ENCODE data around the gene ERCC6L2. TPM values are rescaled to one million over a fixed set of nuclear protein-coding genes. Genes with fewer than 3 reads are reported as not detected.

Gene ERCC6L2
- total RNA-seq, 2 donors from 2014 or later, result 37.7 to 44.2 TPM

- Histone ChIP-seq H3K9ac (ENCODE audit: extremely low read depth, low read length, poor library complexity, severe bottlenecking) (no peak overlapping the region), H3K27me3 (ENCODE audit: control insufficient read depth, insufficient read depth, low read length, poor library complexity, severe bottlenecking) (no peaks in the 10 kb centered on the region), H3K27ac (ENCODE audit: low read depth, low read length) (no peak overlapping the region), H3K36me3 (ENCODE audit: control insufficient read depth, insufficient read depth, low read length) (no peaks in the 10 kb centered on the region), H3K9me3 (ENCODE audit: control insufficient read depth, low read length) (no peaks in the 10 kb centered on the region), H3K4me1 (ENCODE audit: control insufficient read depth, insufficient read depth, low read length) (no peaks in the 10 kb centered on the region), H3K4me3 (ENCODE audit: low read length) (no peak overlapping the region)
- Mint-ChIP-seq H3K36me3 (ENCODE audit: low read depth) (no peaks in the 10 kb centered on the region), H3K4me3 (no peak overlapping the region), H3K9me3 (no peaks in the 10 kb centered on the region), H3K4me1 (peaks cover 8% of the 10 kb centered on the region), H3K27me3 (ENCODE audit: insufficient read depth) (peaks cover 2% of the 10 kb centered on the region), H3K27ac (no peak overlapping the region)
- whole genome bisulfite sequencing, 2 experiments (ENCODE audit: insufficient coverage in 1 of 2, insufficient read length in 1 of 2), result 95% methylated on average over 2 to 3 of the region's 3 CpGs
- no peak for DNase-seq
- TF ChIP-seq CTCF (conservative IDR thresholded peaks at IDR 0.05), result no peak
These were observed 44.7 kb upstream of the ERCC6L2 start for GRCh38 chr9:95830768-95831167.

GRCh38 chr9:95831810-95832209 is 43.7 kb upstream of the ERCC6L2 start:
- no peak for TF ChIP-seq CTCF (conservative IDR thresholded peaks at IDR 0.05)
- Histone ChIP-seq H3K9me3 (ENCODE audit: control insufficient read depth, low read length) (no peaks in the 10 kb centered on the region), H3K27ac (ENCODE audit: low read depth, low read length) (no peak overlapping the region), H3K9ac (ENCODE audit: extremely low read depth, low read length, poor library complexity, severe bottlenecking) (no peak overlapping the region), H3K27me3 (ENCODE audit: control insufficient read depth, insufficient read depth, low read length, poor library complexity, severe bottlenecking) (no peaks in the 10 kb centered on the region), H3K36me3 (ENCODE audit: control insufficient read depth, insufficient read depth, low read length) (no peaks in the 10 kb centered on the region), H3K4me3 (ENCODE audit: low read length) (no peak overlapping the region), H3K4me1 (ENCODE audit: control insufficient read depth, insufficient read depth, low read length) (no peaks in the 10 kb centered on the region)
- no peak for DNase-seq
- Mint-ChIP-seq H3K36me3 (ENCODE audit: low read depth) (no peaks in the 10 kb centered on the region), H3K4me3 (no peak overlapping the region), H3K9me3 (no peaks in the 10 kb centered on the region), H3K27me3 (ENCODE audit: insufficient read depth) (peaks cover under 1% of the 10 kb centered on the region), H3K4me1 (peaks cover 8% of the 10 kb centered on the region), H3K27ac (no peak overlapping the region)

GRCh38 chr9:95833546-95834178 is 41.8 kb upstream of the ERCC6L2 start:
- Mint-ChIP-seq H3K4me1 (peaks cover 8% of the 10 kb centered on the region), H3K4me3 (no peak overlapping the region), H3K27ac (no peak overlapping the region), H3K36me3 (ENCODE audit: low read depth) (no peaks in the 10 kb centered on the region), H3K9me3 (no peaks in the 10 kb centered on the region), H3K27me3 (ENCODE audit: insufficient read depth) (no peaks in the 10 kb centered on the region)
- Histone ChIP-seq H3K27me3 (ENCODE audit: control insufficient read depth, insufficient read depth, low read length, poor library complexity, severe bottlenecking) (no peaks in the 10 kb centered on the region), H3K27ac (ENCODE audit: low read depth, low read length) (no peak overlapping the region), H3K4me3 (ENCODE audit: low read length) (no peak overlapping the region), H3K9ac (ENCODE audit: extremely low read depth, low read length, poor library complexity, severe bottlenecking) (no peak overlapping the region), H3K4me1 (ENCODE audit: control insufficient read depth, insufficient read depth, low read length) (no peaks in the 10 kb centered on the region), H3K9me3 (ENCODE audit: control insufficient read depth, low read length) (no peaks in the 10 kb centered on the region), H3K36me3 (ENCODE audit: control insufficient read depth, insufficient read depth, low read length) (no peaks in the 10 kb centered on the region)
- TF ChIP-seq CTCF (conservative IDR thresholded peaks at IDR 0.05), result no peak
- no peak for DNase-seq
- WGBS, 2 experiments (ENCODE audit: insufficient coverage in 1 of 2, insufficient read length in 1 of 2), result 95 to 97% methylated on average over 4 to 6 of the region's 6 CpGs
